MM.1S (cell line): ENCODE measurements around the gene ZBTB7B.

Experiments used
- DNase-seq: peaks from one replicate; pipeline ENCODE4 v3.0.0-alpha.2; 2015
- H2AFZ ChIP-seq: fragments of 300-600 bp; sonication (generic); 2 replicates; pipeline ENCODE4 v1.6.0; 2016; ENCODE audit warnings: antibody characterized with exemption, low read length
- H3F3A ChIP-seq: fragments of 300-600 bp; sonication (generic); 2 replicates; pipeline ENCODE4 v1.6.1; 2016; ENCODE audit warnings: mild to moderate bottlenecking, antibody characterized with exemption, low read length, moderate library complexity, mixed read lengths; ENCODE audit not compliant: insufficient read depth
- H3K27ac ChIP-seq: fragments of 300-600 bp; sonication (generic); 2 replicates; pipeline ENCODE4 v1.5.1; 2016; ENCODE audit warnings: mild to moderate bottlenecking, low read length
- H3K27me3 ChIP-seq: fragments of 300-600 bp; sonication (generic); replicated peaks from 2 replicates; pipeline ENCODE4 v1.6.0; 2016; ENCODE audit warnings: low read length; ENCODE audit not compliant: insufficient read depth
- H3K36me3 ChIP-seq: fragments of 300-600 bp; sonication (generic); replicated peaks from 2 replicates; pipeline ENCODE4 v1.6.1; 2016; ENCODE audit warnings: mild to moderate bottlenecking, low read length, mixed read lengths; ENCODE audit not compliant: insufficient read depth
- H3K4me1 ChIP-seq: fragments of 300-600 bp; sonication (generic); 2 replicates; pipeline ENCODE4 v1.6.1; 2016; ENCODE audit warnings: low read length, mixed read lengths
- H3K4me2 ChIP-seq: fragments of 300-600 bp; sonication (generic); 2 replicates; pipeline ENCODE4 v1.6.0; 2016; ENCODE audit warnings: low read depth, low read length
- H3K4me3 ChIP-seq: fragments of 300-600 bp; sonication (generic); 2 replicates; pipeline ENCODE4 v1.5.1; 2016; ENCODE audit warnings: low read length, mixed read lengths
- H3K79me2 ChIP-seq: fragments of 300-600 bp; sonication (generic); 2 replicates; pipeline ENCODE4 v1.6.1; 2016; ENCODE audit warnings: mixed run types, low read length, mixed read lengths
- H3K9ac ChIP-seq: fragments of 300-600 bp; sonication (generic); 2 replicates; pipeline ENCODE4 v1.6.1; 2016; ENCODE audit warnings: low read length, mixed read lengths
- H3K9me2 ChIP-seq: fragments of 300-600 bp; sonication (generic); replicated peaks from 2 replicates; pipeline ENCODE4 v1.6.1; 2016; ENCODE audit warnings: mild to moderate bottlenecking, low read length, mixed read lengths; ENCODE audit not compliant: insufficient read depth
- H3K9me3 ChIP-seq: fragments of 300-600 bp; sonication (generic); replicated peaks from 2 replicates; pipeline ENCODE4 v1.6.1; 2016; ENCODE audit warnings: mild to moderate bottlenecking, low read length, mixed read lengths; ENCODE audit not compliant: insufficient read depth
- H4K20me1 ChIP-seq: fragments of 300-600 bp; sonication (generic); 2 replicates; pipeline ENCODE4 v1.6.1; 2016; ENCODE audit warnings: mild to moderate bottlenecking, low read length, moderate library complexity, mixed read lengths; ENCODE audit not compliant: insufficient read depth
- EZH2 ChIP-seq: fragments of 300-600 bp; sonication (generic); optimal IDR thresholded peaks from 2 replicates; pipeline ENCODE3; 2017; ENCODE audit warnings: low read depth, mild to moderate bottlenecking, antibody characterized with exemption, low read length, mixed read lengths
- EZH2phosphoT487 ChIP-seq: fragments of 300-600 bp; sonication (generic); IDR thresholded peaks from 2 replicates; pipeline ENCODE4 v1.6.1; 2018; ENCODE audit warnings: antibody characterized with exemption, low read length
- TF ChIP-seq, protein P1 (sequence below): fragments of 300-600 bp; sonication (generic); IDR thresholded peaks from 2 replicates; pipeline ENCODE4 v1.5.1; 2016; ENCODE audit warnings: antibody characterized with exemption, low read length, mixed read lengths

ZBTB7B gene

DNA sequence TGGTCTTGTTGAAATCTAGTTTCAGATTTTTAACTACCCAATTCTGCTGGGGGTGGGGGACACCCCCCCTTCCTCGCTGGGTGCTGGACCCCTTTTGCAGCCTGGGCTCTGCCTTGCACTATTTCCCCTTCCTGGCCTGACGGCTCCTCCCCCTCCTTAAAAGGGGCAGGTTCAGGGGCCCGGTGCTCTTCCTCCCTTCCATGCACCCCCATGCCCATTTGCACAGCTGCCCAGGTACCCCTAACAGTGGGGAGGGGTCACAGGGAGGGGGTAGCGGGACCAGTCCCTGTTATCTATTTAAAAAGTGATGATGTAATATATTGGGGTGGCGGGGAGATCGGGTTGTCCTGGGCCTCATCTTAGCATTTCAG, 15.3 kb downstream of the ZBTB7B start:
- Histone ChIP-seq H3K4me3 (peak overlapping the region; percentile 53), H3K4me1 (peaks cover 30% of the 10 kb centered on the region), H3K9me3 (no peaks in the 10 kb centered on the region), H2AFZ (no peak overlapping the region; the same call in 1 of the 2 replicates), H3K27me3 (no peaks in the 10 kb centered on the region), H3K36me3 (no peaks in the 10 kb centered on the region; the same call in 1 of the 2 replicates), H3F3A (peaks cover 38% of the 10 kb centered on the region), H3K79me2 (peaks cover 4% of the 10 kb centered on the region; the same call in 1 of the 2 replicates), H3K27ac (peak overlapping the region; percentile 74; the same call in 1 of the 2 replicates), H4K20me1 (no peaks in the 10 kb centered on the region), H3K9me2 (no peaks in the 10 kb centered on the region), H3K4me2 (peak overlapping the region; percentile 75), H3K9ac (peak overlapping the region; percentile 42; the same call in 1 of the 2 replicates)
- no peak for DNase-seq
- TF ChIP-seq EZH2 (no peak), EZH2phosphoT487 (no peak)
- TF ChIP-seq, protein P1, sequence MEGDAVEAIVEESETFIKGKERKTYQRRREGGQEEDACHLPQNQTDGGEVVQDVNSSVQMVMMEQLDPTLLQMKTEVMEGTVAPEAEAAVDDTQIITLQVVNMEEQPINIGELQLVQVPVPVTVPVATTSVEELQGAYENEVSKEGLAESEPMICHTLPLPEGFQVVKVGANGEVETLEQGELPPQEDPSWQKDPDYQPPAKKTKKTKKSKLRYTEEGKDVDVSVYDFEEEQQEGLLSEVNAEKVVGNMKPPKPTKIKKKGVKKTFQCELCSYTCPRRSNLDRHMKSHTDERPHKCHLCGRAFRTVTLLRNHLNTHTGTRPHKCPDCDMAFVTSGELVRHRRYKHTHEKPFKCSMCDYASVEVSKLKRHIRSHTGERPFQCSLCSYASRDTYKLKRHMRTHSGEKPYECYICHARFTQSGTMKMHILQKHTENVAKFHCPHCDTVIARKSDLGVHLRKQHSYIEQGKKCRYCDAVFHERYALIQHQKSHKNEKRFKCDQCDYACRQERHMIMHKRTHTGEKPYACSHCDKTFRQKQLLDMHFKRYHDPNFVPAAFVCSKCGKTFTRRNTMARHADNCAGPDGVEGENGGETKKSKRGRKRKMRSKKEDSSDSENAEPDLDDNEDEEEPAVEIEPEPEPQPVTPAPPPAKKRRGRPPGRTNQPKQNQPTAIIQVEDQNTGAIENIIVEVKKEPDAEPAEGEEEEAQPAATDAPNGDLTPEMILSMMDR, result no peak

DNA sequence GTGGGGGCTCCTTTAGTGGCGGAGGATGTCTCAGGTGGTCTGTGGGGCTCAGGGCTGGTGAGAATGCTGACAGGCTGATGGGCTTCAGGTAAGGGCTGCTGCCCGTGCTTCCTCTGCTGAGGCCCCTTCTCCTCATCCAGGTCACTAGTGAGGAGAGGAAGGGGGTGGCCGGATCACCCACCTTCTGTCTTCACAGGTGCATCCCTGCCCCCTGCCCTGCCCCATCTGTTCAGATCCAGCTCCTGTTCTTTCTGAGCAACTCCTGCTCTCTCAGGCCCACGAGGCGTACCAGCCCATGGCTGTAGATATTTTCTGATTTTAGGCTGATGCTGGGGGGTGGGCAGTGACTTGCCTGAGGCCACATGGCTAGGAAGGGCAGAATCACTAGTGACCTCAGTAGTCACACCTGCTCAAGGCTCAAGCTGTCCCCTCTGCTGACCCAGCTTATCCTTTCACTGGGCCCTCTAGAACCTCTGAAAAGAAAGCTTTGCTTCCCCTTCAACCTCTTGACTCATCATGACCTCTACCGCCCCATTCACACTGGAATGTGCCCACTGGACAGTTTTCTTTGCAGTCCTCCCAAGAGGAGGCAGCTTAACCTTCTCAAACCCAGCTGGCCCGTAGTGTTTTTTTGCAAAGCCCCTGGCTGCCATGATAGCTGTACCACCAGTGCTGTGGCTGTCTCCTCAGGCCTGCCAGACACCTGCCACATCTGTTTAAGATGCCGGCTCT, 16.2 kb downstream of the ZBTB7B start:
- H3K27ac ChIP-seq, result no peak overlapping the region
- no peaks in the 10 kb centered on the region for H3K79me2 ChIP-seq
- H3K9me2 ChIP-seq, result no peaks in the 10 kb centered on the region
- no peak for DNase-seq
- H3K27me3 ChIP-seq, result no peaks in the 10 kb centered on the region
- H3K36me3 ChIP-seq, result no peaks in the 10 kb centered on the region; the same call in 1 of the 2 replicates
- H3F3A ChIP-seq, result peaks cover 37% of the 10 kb centered on the region
- peaks cover 30% of the 10 kb centered on the region for H3K4me1 ChIP-seq
- no peaks in the 10 kb centered on the region for H3K9me3 ChIP-seq
- H3K9ac ChIP-seq, result no peak overlapping the region
- no peak overlapping the region for H3K4me3 ChIP-seq
- TF ChIP-seq EZH2, result no peak
- TF ChIP-seq, protein P1, result no peak
- no peak overlapping the region for H2AFZ ChIP-seq
- H3K4me2 ChIP-seq, result no peak overlapping the region
- H4K20me1 ChIP-seq, result no peaks in the 10 kb centered on the region

DNA sequence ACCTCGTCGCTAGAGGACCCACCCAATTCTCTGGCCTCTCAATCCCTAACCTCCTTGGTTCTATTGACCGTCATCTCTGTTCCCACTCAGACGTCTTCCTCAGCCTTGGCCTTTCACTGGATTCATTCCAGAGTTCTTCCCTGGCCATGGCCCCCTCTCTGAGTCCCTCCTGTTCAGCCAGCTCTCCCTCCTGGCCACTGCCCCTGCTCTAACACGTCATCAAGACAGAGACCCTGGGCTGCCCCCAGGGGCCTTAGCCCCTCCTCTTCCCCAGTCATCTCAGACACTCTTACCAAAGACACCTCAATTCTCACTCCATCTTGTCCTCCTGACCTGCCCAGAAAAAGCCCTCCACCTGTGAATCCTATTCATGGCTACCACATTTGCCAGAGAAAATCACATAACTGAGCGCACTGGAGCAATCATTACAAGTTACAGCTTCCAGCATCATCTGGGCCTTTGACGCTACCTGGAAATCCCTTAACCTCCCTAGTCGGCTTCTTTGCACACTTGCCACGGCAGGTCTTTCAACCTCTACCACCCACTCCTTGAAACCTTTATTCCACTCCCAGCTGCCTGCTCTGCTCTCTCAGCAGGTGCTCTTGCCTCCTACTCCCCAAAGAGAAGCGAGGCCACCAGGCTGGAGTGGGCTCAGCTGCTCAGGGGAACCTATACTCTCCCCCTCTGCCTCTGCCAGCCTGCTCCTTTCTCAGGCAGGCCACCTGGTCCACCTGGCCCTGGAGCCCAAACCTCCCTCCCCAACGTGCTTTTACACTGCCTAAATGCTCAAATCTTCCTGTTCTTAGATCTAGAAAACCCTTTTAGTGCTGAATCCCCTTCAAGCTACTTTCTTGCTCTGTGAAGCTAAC, 17.0 kb downstream of the ZBTB7B start:
- no peak overlapping the region for H3K27ac ChIP-seq
- H3K4me3 ChIP-seq, result no peak overlapping the region
- no peak overlapping the region for H3K4me2 ChIP-seq
- no peaks in the 10 kb centered on the region for H4K20me1 ChIP-seq
- peaks cover 30% of the 10 kb centered on the region for H3K4me1 ChIP-seq
- no peaks in the 10 kb centered on the region for H3K79me2 ChIP-seq
- H3F3A ChIP-seq, result peaks cover 29% of the 10 kb centered on the region
- H2AFZ ChIP-seq, result no peak overlapping the region
- no peaks in the 10 kb centered on the region for H3K9me3 ChIP-seq
- H3K9ac ChIP-seq, result no peak overlapping the region
- no peaks in the 10 kb centered on the region for H3K27me3 ChIP-seq
- no peaks in the 10 kb centered on the region for H3K9me2 ChIP-seq
- TF ChIP-seq EZH2, result no peak
- TF ChIP-seq, protein P1, result no peak
- TF ChIP-seq EZH2phosphoT487, result no peak
- H3K36me3 ChIP-seq, result no peaks in the 10 kb centered on the region; the same call in 1 of the 2 replicates
- DNase-seq, result no peak
